ENCODE data around the gene PMVK. TPM values are rescaled to one million over a fixed set of nuclear protein-coding genes. Genes with fewer than 3 reads are reported as not detected.

Gene PMVK
- total and polyA plus RNA-seq, 10 of the 15 experiments (the other 5 are each of a cell fraction or from before 2014, with no cell fraction given) = 6.0 to 121 (median 49.4) TPM

DNA sequence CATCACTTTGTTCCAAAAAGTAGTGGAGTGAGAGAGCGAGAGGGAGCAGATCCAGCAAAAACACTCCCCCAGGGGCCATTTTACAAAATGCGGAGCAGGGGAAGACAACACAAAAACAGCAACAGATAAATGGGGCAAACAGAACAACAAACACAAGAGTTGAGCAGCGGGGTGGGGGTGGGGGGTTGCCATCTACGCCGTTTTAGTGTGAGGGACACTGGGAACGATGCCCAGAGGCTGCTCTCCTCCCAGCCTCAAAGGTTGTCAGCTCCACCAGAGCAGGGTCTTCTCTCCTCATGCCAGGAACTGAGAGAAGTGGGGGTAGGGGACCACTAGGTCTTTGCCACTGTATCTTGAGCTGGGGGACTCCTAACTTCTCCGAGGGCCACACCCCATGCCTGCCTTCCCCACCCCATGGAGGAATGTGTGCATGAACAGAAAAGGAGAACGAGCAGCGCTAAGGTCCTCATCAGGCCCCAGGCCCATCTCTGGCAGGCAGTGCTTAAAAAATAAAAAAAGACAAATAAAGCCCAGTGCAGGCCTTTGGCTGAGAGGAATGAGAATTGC, 20.7 kb upstream of the PMVK start (continued):
- TF ChIP-seq, protein P1, sequence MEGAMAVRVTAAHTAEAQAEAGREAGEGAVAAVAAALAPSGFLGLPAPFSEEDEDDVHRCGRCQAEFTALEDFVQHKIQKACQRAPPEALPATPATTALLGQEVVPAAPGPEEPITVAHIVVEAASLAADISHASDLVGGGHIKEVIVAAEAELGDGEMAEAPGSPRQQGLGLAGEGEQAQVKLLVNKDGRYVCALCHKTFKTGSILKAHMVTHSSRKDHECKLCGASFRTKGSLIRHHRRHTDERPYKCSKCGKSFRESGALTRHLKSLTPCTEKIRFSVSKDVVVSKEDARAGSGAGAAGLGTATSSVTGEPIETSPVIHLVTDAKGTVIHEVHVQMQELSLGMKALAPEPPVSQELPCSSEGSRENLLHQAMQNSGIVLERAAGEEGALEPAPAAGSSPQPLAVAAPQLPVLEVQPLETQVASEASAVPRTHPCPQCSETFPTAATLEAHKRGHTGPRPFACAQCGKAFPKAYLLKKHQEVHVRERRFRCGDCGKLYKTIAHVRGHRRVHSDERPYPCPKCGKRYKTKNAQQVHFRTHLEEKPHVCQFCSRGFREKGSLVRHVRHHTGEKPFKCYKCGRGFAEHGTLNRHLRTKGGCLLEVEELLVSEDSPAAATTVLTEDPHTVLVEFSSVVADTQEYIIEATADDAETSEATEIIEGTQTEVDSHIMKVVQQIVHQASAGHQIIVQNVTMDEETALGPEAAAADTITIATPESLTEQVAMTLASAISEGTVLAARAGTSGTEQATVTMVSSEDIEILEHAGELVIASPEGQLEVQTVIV (IDR thresholded peaks at IDR 0.05; ENCODE audit: borderline replicate concordance, partially characterized antibody) = no peak
- no peak for TF ChIP-seq CREM (IDR thresholded peaks at IDR 0.05; ENCODE audit: low read depth)

DNA sequence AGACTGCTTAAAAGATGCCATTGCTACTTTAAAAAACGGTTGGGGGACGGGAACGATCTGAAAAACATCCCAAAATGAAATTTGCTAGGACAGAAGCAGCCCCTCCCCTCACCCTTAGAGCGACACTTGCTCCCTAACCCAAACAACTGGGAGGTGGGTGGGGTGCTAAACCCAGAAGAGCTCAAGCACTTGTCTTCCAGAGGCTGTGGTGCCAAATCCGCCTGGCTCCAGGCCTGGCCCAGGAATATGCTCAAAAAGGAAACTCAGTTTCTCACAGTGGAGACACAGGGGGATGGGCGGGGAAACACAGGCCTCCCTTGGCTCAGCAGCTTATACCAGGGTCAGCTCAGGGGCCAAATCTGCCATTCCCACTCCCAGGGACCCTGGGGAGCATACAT, 20.0 kb upstream of the PMVK start:
- CTCF ChIA-PET = interaction anchor here (0.8 to 2.8 kb wide), 11 partner anchors 9 to 397 kb away, joined by 3 to 17 read pairs (median 4); partner anchors contain the start of genes ADAM15, FLAD1, LENEP and SHC1
- H2AFZ ChIP-seq (ENCODE audit: control insufficient read depth, low read depth, low read length) = peak overlapping the region; percentile 57
- SMC1A ChIA-PET (ENCODE audit: uncharacterized antibody, unreplicated experiment) = interaction anchor here (0.7 to 2.5 kb wide), 11 partner anchors 14 to 397 kb away, joined by 3 to 21 read pairs (median 5); partner anchors contain the start of genes FLAD1, PMVK and SHC1
- DNase-seq (ENCODE audit: low read depth, low spot score) (no peak), ATAC-seq (no peak), FAIRE-seq (no peak)
- H3K9me3 ChIP-seq (replicated peaks; ENCODE audit: control insufficient read depth, insufficient read depth, low read length) = no peaks in the 10 kb centered on the region
- H4K20me1 ChIP-seq (ENCODE audit: control insufficient read depth, insufficient read depth) = no peaks in the 10 kb centered on the region
- H3K4me3 ChIP-seq = peak overlapping the region; percentile 81; the same call in 1 of the 2 replicates
- H3K4me1 ChIP-seq (ENCODE audit: control insufficient read depth, insufficient read depth, low read length) = peaks cover 33% of the 10 kb centered on the region
- no peaks in the 10 kb centered on the region for H3K27me3 ChIP-seq (replicated peaks in 1 of 2; ENCODE audit: control insufficient read depth in 2 of 2, insufficient read depth in 2 of 2, low read length in 1 of 2)
- intact Hi-C loops (cut with micrococcal nuclease; ENCODE audit: unreplicated experiment) (no loop called here), in situ Hi-C loops (cut with MboI) (no loop called here)
- WGBS (ENCODE audit: insufficient coverage, insufficient replicate concordance, low lambda C conversion rate, missing lambda C conversion rate) = 51% methylated on average over 6 of the region's 6 CpGs
- H3K36me3 ChIP-seq (ENCODE audit: control insufficient read depth in 2 of 2, insufficient read depth in 2 of 2, low read length in 1 of 2) = peaks cover 3 to 5% of the 10 kb centered on the region in 2 experiments; a peak in 2 of 4 replicates
- POLR2A ChIA-PET = interaction anchor here (1.0 to 12.3 kb wide), 7 partner anchors 16 to 82 kb away, joined by 4 to 140 read pairs (median 10); partner anchors contain the start of genes CKS1B, FLAD1, PMVK and SHC1
- TF ChIP-seq EED (IDR thresholded peaks at IDR 0.05; ENCODE audit: low read depth) (no peak), PAX5 (IDR thresholded peaks at IDR 0.05; ENCODE audit: borderline replicate concordance, low read depth, low read length) (no peak), MXI1 (IDR thresholded peaks at IDR 0.05; ENCODE audit: low read depth, low read length) (no peak), FOS (IDR thresholded peaks at IDR 0.05; ENCODE audit: borderline replicate concordance, extremely low read depth, insufficient read length) (no peak)
- TF ChIP-seq, protein P2, sequence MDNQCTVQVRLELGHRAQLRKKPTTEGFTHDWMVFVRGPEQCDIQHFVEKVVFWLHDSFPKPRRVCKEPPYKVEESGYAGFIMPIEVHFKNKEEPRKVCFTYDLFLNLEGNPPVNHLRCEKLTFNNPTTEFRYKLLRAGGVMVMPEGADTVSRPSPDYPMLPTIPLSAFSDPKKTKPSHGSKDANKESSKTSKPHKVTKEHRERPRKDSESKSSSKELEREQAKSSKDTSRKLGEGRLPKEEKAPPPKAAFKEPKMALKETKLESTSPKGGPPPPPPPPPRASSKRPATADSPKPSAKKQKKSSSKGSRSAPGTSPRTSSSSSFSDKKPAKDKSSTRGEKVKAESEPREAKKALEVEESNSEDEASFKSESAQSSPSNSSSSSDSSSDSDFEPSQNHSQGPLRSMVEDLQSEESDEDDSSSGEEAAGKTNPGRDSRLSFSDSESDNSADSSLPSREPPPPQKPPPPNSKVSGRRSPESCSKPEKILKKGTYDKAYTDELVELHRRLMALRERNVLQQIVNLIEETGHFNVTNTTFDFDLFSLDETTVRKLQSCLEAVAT (IDR thresholded peaks at IDR 0.05) = no peak
- peaks cover 25% of the 10 kb centered on the region for H3K79me2 ChIP-seq (ENCODE audit: control insufficient read depth, insufficient read depth, low read length)
- peak overlapping the region; percentile 93 for H3K4me2 ChIP-seq (ENCODE audit: control insufficient read depth, insufficient read depth)
- TSS peak; percentile 72 for BruUV-seq (replicated peaks)
- H3K9ac ChIP-seq (ENCODE audit: control insufficient read depth, insufficient read depth, low read length) = peak overlapping the region; percentile 30; the same call in 1 of the 2 replicates
- H3K27ac ChIP-seq (ENCODE audit: control insufficient read depth, insufficient read depth) = peak overlapping the region; percentile 72; the same call in 1 of the 2 replicates
- RAD21 ChIA-PET (ENCODE audit: unreplicated experiment) = interaction anchor here (1.0 to 2.6 kb wide), 9 partner anchors 17 to 165 kb away, joined by 3 to 10 read pairs (median 6); partner anchors contain the start of genes ADAM15, FLAD1 and PMVK
